Caco-2 (cell line): ENCODE data around the gene ABCF1. TPM values are rescaled to one million over a fixed set of nuclear protein-coding genes. Genes with fewer than 3 reads are reported as not detected.

Experiments used
- BruUV-seq: library from RNA; stranded (reverse); fragments of 400-500 nt; replicated peaks from 2 replicates; lab custom pipeline; 2021; lab: Mats Ljungman, UMichigan
- CTCF ChIA-PET: fragments of 300-600 bp; sonication (Branson Sonifier 250); formaldehyde crosslinking; loops from one replicate; lab custom pipeline; 2022; ENCODE audit warnings: antibody characterized with exemption; lab: Charles Lee
- POLR2A ChIA-PET: fragments of 300-600 bp; sonication (Branson Sonifier 250); formaldehyde crosslinking; loops from one replicate; lab custom pipeline; 2022; ENCODE audit warnings: antibody characterized with exemption; lab: Charles Lee
- DNase-seq, 2 experiments: peaks; one replicate each; pipeline versions ENCODE4 v3.0.0 to v3.0.0-alpha.2; 2020 to 2022
- H3K27me3 ChIP-seq: replicated peaks from 2 replicates; pipeline ENCODE4 v1.6.0; 2011; ENCODE audit warnings: low read length; ENCODE audit not compliant: control insufficient read depth, insufficient read depth
- H3K36me3 ChIP-seq: 2 replicates; pipeline ENCODE4 v1.5.1; 2011; ENCODE audit warnings: low read length; ENCODE audit not compliant: control insufficient read depth, insufficient read depth
- H3K4me1 ChIP-seq: fragments of 250-450 bp; sonication (Bioruptor Pico); 2 replicates; pipeline ENCODE4 v1.5.1; 2020; ENCODE audit warnings: mild to moderate bottlenecking
- H3K4me3 ChIP-seq: 2 replicates; pipeline ENCODE4 v1.5.1; 2011; ENCODE audit warnings: low read depth, mild to moderate bottlenecking, control low read depth, low read length
- H3K9me3 ChIP-seq: fragments of 250-450 bp; sonication (Bioruptor Pico); 2 replicates; pipeline ENCODE4 v1.5.1; 2020; ENCODE audit warnings: mild to moderate bottlenecking, moderate library complexity
- H3K27ac Mint-ChIP-seq: one replicate; pipeline ENCODE4 v1.8.0; 2022; ENCODE audit warnings: mixed read lengths; ENCODE audit not compliant: unreplicated experiment
- H3K27me3 Mint-ChIP-seq: one replicate; pipeline ENCODE4 v1.8.0; 2022; ENCODE audit warnings: mixed read lengths; ENCODE audit not compliant: insufficient read depth, unreplicated experiment
- H3K36me3 Mint-ChIP-seq: one replicate; pipeline ENCODE4 v1.8.0; 2022; ENCODE audit warnings: mild to moderate bottlenecking, mixed read lengths; ENCODE audit not compliant: insufficient read depth, unreplicated experiment
- H3K4me1 Mint-ChIP-seq: one replicate; pipeline ENCODE4 v1.8.0; 2022; ENCODE audit warnings: low read depth, mixed read lengths; ENCODE audit not compliant: unreplicated experiment
- H3K4me3 Mint-ChIP-seq: one replicate; pipeline ENCODE4 v1.8.0; 2022; ENCODE audit warnings: mild to moderate bottlenecking, moderate library complexity, mixed read lengths; ENCODE audit not compliant: unreplicated experiment
- H3K9me3 Mint-ChIP-seq: one replicate; pipeline ENCODE4 v1.8.0; 2022; ENCODE audit warnings: mixed read lengths; ENCODE audit not compliant: unreplicated experiment
- CTCF ChIP-seq, 2 experiments: fragments of 200-600 bp in 1 of 2; IDR thresholded peaks; 1 replicate in 1 of 2; 2 replicates in 1 of 2; pipeline versions ENCODE4 v1.5.1 to v1.8.0; 2011 to 2022; ENCODE audit warnings: antibody characterized with exemption in 1 of 2, control low read depth in 1 of 2, inconsistent platforms in 1 of 2, low read depth in 1 of 2, low read length in 1 of 2, mild to moderate bottlenecking in 1 of 2, moderate library complexity in 1 of 2; ENCODE audit not compliant: insufficient read depth in 1 of 2, severe bottlenecking in 1 of 2, unreplicated experiment in 1 of 2
- intact Hi-C: fragments of 100-400 bp; cut with micrococcal nuclease; formaldehyde crosslinking; loops from one replicate; pipeline ENCODE4 v1.10.0; 2022; ENCODE audit not compliant: unreplicated experiment
- total RNA-seq: library from RNA; stranded (reverse); gene quantifications from 2 replicates; pipeline ENCODE4 v1.2.3, GENCODE V29; 2022

The ABCF1 gene
- total RNA-seq, 1 experiment from 2014 or later: 93.7 TPM

DNA sequence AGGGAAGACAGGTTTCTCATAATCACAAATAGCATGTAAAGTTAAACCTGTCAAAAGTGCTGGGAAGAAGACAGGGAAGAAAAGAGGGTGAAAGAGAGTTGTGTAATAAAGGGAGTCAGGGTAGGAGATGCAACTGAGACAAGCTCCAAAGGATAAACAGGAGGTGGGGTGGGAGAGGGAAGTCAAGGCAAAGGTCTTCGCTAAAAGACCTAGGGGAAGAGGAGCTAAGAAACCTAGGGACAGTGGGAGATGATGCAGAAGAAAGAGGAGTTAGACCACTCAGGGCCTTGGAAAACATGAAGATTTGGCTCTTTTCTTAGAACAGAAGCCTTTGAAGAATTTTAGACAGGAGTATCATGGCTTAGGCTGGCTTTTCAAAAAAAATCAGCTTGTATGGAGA is 7.1 kb upstream of the ABCF1 start:
- H3K36me3 Mint-ChIP-seq: peaks cover 33% of the 10 kb centered on the region
- no peaks in the 10 kb centered on the region for H3K27me3 ChIP-seq
- CTCF ChIA-PET: no interaction called here
- H3K27me3 Mint-ChIP-seq: no peaks in the 10 kb centered on the region
- H3K4me3 Mint-ChIP-seq: no peak overlapping the region
- H3K4me3 ChIP-seq: no peak overlapping the region
- H3K4me1 ChIP-seq: no peaks in the 10 kb centered on the region
- H3K4me1 Mint-ChIP-seq: no peaks in the 10 kb centered on the region
- no peaks in the 10 kb centered on the region for H3K9me3 ChIP-seq
- no peak overlapping the region for H3K27ac Mint-ChIP-seq
- intact Hi-C loops: no loop called here
- TF ChIP-seq CTCF (IDR thresholded peaks at IDR 0.05; ENCODE audit: insufficient read depth in 1 of 2, low read depth in 1 of 2, low read length in 1 of 2, severe bottlenecking in 1 of 2, unreplicated experiment in 1 of 2): no peak
- H3K36me3 ChIP-seq: no peaks in the 10 kb centered on the region; the same call in 1 of the 2 replicates
- no peak for DNase-seq
- H3K9me3 Mint-ChIP-seq: no peaks in the 10 kb centered on the region
- BruUV-seq: no TSS peak
- POLR2A ChIA-PET: no interaction called here

- no peak for TF ChIP-seq CTCF (IDR thresholded peaks at IDR 0.05; ENCODE audit: insufficient read depth in 1 of 2, low read depth in 1 of 2, low read length in 1 of 2, severe bottlenecking in 1 of 2, unreplicated experiment in 1 of 2)
- BruUV-seq: no TSS peak
- H3K4me3 Mint-ChIP-seq: no peak overlapping the region
- Histone ChIP-seq H3K4me1 (peaks cover 5% of the 10 kb centered on the region; the same call in 1 of the 2 replicates), H3K36me3 (no peaks in the 10 kb centered on the region; the same call in 1 of the 2 replicates), H3K27me3 (no peaks in the 10 kb centered on the region), H3K9me3 (no peaks in the 10 kb centered on the region), H3K4me3 (no peak overlapping the region)
- intact Hi-C loops: no loop called here
- H3K27ac Mint-ChIP-seq: no peak overlapping the region
- peaks cover 8% of the 10 kb centered on the region for H3K4me1 Mint-ChIP-seq
- ChIA-PET POLR2A (no interaction called here), CTCF (no interaction called here)
- H3K9me3 Mint-ChIP-seq: no peaks in the 10 kb centered on the region
- DNase-seq: no peak
- H3K36me3 Mint-ChIP-seq: peaks cover 28% of the 10 kb centered on the region
- H3K27me3 Mint-ChIP-seq: no peaks in the 10 kb centered on the region
Observed at GRCh38 chr6:30565772-30566171, 5.5 kb upstream of the ABCF1 start.

- Histone ChIP-seq H3K36me3 (no peaks in the 10 kb centered on the region), H3K4me1 (peaks cover 15% of the 10 kb centered on the region; the same call in 1 of the 2 replicates), H3K27me3 (no peaks in the 10 kb centered on the region), H3K4me3 (no peak overlapping the region), H3K9me3 (no peaks in the 10 kb centered on the region)
- intact Hi-C loops: no loop called here
- Mint-ChIP-seq H3K27me3 (no peaks in the 10 kb centered on the region), H3K9me3 (no peaks in the 10 kb centered on the region), H3K36me3 (peaks cover 26% of the 10 kb centered on the region), H3K4me3 (no peak overlapping the region), H3K27ac (no peak overlapping the region), H3K4me1 (peaks cover 25% of the 10 kb centered on the region)
- CTCF ChIA-PET: no interaction called here
- no peak for DNase-seq
- no peak for TF ChIP-seq CTCF (IDR thresholded peaks at IDR 0.05; ENCODE audit: insufficient read depth in 1 of 2, low read depth in 1 of 2, low read length in 1 of 2, severe bottlenecking in 1 of 2, unreplicated experiment in 1 of 2)
- BruUV-seq: no TSS peak
- POLR2A ChIA-PET: no interaction called here
Observed at GRCh38 chr6:30568245-30568644, 3.0 kb upstream of the ABCF1 start.
